ACC112 (cell line): ENCODE data around the gene IFI6.
"Not testable (repeated sequence)": the region's sequence is repeated elsewhere in the genome, so short reads cannot be mapped to it uniquely, and the experiment has no call there.

Source experiments
- H2AFZ ChIP-seq: fragments of 200-600 bp; sonication (generic); one replicate; pipeline ENCODE4 v1.6.0; 2017; ENCODE audit warnings: antibody characterized with exemption, low read length; ENCODE audit not compliant: unreplicated experiment
- H3K27ac ChIP-seq: fragments of 200-600 bp; sonication (generic); 2 replicates; pipeline ENCODE4 v1.5.1; 2014; ENCODE audit warnings: low read depth, mild to moderate bottlenecking, antibody characterized with exemption, low read length, moderate library complexity
- H3K27me3 ChIP-seq: fragments of 200-600 bp; sonication (generic); 2 replicates; pipeline ENCODE4 v1.6.1; 2014; ENCODE audit warnings: mild to moderate bottlenecking, antibody characterized with exemption, low read length, moderate library complexity, mixed read lengths; ENCODE audit not compliant: insufficient read depth
- H3K36me3 ChIP-seq: fragments of 200-600 bp; sonication (generic); 2 replicates; pipeline ENCODE4 v1.6.1; 2016; ENCODE audit warnings: mild to moderate bottlenecking, antibody characterized with exemption, low read length, moderate library complexity, mixed read lengths; ENCODE audit not compliant: insufficient read depth
- H3K4me1 ChIP-seq: fragments of 200-600 bp; sonication (generic); one replicate; pipeline ENCODE4 v1.6.1; 2016; ENCODE audit warnings: low read length, mixed read lengths; ENCODE audit not compliant: insufficient read depth, unreplicated experiment, control insufficient read depth
- H3K4me3 ChIP-seq: fragments of 200-600 bp; sonication (generic); 2 replicates; pipeline ENCODE4 v1.5.1; 2014; ENCODE audit warnings: mild to moderate bottlenecking, low read depth, low read length
- H3K79me2 ChIP-seq: fragments of 200-600 bp; sonication (generic); one replicate; pipeline ENCODE4 v1.6.0; 2016; ENCODE audit warnings: low read length; ENCODE audit not compliant: control insufficient read depth, unreplicated experiment, insufficient read depth

Gene IFI6

GRCh38 chr1:27690183-27690582, 18.2 kb upstream of the IFI6 start:
- Histone ChIP-seq H2AFZ (peak overlapping the region; percentile 98), H3K27ac (peak overlapping the region; percentile 38), H3K4me1 (peaks cover 12% of the 10 kb centered on the region), H3K79me2 (no peaks in the 10 kb centered on the region), H3K36me3 (no peaks in the 10 kb centered on the region), H3K4me3 (peak overlapping the region; percentile 63), H3K27me3 (no peaks in the 10 kb centered on the region)

- peak overlapping the region; percentile 98 for H2AFZ ChIP-seq
- H3K4me1 ChIP-seq = peaks cover 12% of the 10 kb centered on the region
- no peaks in the 10 kb centered on the region for H3K36me3 ChIP-seq
- peak overlapping the region; percentile 38 for H3K27ac ChIP-seq
- H3K4me3 ChIP-seq = peak overlapping the region; percentile 63
- no peaks in the 10 kb centered on the region for H3K27me3 ChIP-seq
- no peaks in the 10 kb centered on the region for H3K79me2 ChIP-seq
These were observed 17.6 kb upstream of the IFI6 start for GRCh38 chr1:27689423-27690173.

- H3K4me3 ChIP-seq = no peak overlapping the region
- H3K36me3 ChIP-seq = no peaks in the 10 kb centered on the region
- no peak overlapping the region for H3K27ac ChIP-seq
- H2AFZ ChIP-seq = no peak overlapping the region
- H3K27me3 ChIP-seq = no peaks in the 10 kb centered on the region
- H3K4me1 ChIP-seq = peaks cover 12% of the 10 kb centered on the region
- H3K79me2 ChIP-seq = no peaks in the 10 kb centered on the region
These were observed 15.9 kb upstream of the IFI6 start for GRCh38 chr1:27687906-27688305.

- no peaks in the 10 kb centered on the region for H3K27me3 ChIP-seq
- no peak overlapping the region for H2AFZ ChIP-seq
- H3K79me2 ChIP-seq = no peaks in the 10 kb centered on the region
- H3K36me3 ChIP-seq = no peaks in the 10 kb centered on the region
- H3K4me1 ChIP-seq = peaks cover 12% of the 10 kb centered on the region
- no peak overlapping the region for H3K4me3 ChIP-seq
- H3K27ac ChIP-seq = no peak overlapping the region
These were observed 14.4 kb upstream of the IFI6 start for GRCh38 chr1:27686223-27686990.

- H3K27ac ChIP-seq = no peak overlapping the region
These were observed 12.2 kb upstream of the IFI6 start for GRCh38 chr1:27684176-27684575.

GRCh38 chr1:27682351-27682944, 10.5 kb upstream of the IFI6 start:
- Histone ChIP-seq H3K36me3 (no peaks in the 10 kb centered on the region), H2AFZ (no peak overlapping the region), H3K4me3 (no peak overlapping the region), H3K27me3 (no peaks in the 10 kb centered on the region), H3K4me1 (no peaks in the 10 kb centered on the region), H3K79me2 (no peaks in the 10 kb centered on the region), H3K27ac (no peak overlapping the region)

More at GRCh38 chr1:27684176-27684575, 12.2 kb upstream of the IFI6 start:
- Histone ChIP-seq H3K79me2 (no peaks in the 10 kb centered on the region), H2AFZ (no peak overlapping the region), H3K27me3 (no peaks in the 10 kb centered on the region), H3K36me3 (no peaks in the 10 kb centered on the region), H3K4me3 (no peak overlapping the region), H3K4me1 (peaks cover 3% of the 10 kb centered on the region)

GRCh38 chr1:27681580-27681979, 9.6 kb upstream of the IFI6 start:
- not testable (repeated sequence) for H3K27ac ChIP-seq, H3K79me2 ChIP-seq, H2AFZ ChIP-seq

GRCh38 chr1:27680225-27680791, 8.3 kb upstream of the IFI6 start:
- not testable (repeated sequence) for H2AFZ ChIP-seq, H3K36me3 ChIP-seq, H3K4me3 ChIP-seq, H3K27me3 ChIP-seq, H3K27ac ChIP-seq, H3K79me2 ChIP-seq, H3K4me1 ChIP-seq

More at GRCh38 chr1:27681580-27681979, 9.6 kb upstream of the IFI6 start:
- not testable (repeated sequence) for H3K27me3 ChIP-seq, H3K4me3 ChIP-seq, H3K36me3 ChIP-seq, H3K4me1 ChIP-seq

- Histone ChIP-seq H3K79me2 (no peaks in the 10 kb centered on the region), H3K27ac (no peak overlapping the region), H3K4me3 (no peak overlapping the region), H3K27me3 (no peaks in the 10 kb centered on the region), H2AFZ (no peak overlapping the region), H3K4me1 (no peaks in the 10 kb centered on the region), H3K36me3 (no peaks in the 10 kb centered on the region)
These were observed 6.8 kb upstream of the IFI6 start for GRCh38 chr1:27678747-27679146.

GRCh38 chr1:27676410-27676809, 4.4 kb upstream of the IFI6 start:
- no peaks in the 10 kb centered on the region for H3K36me3 ChIP-seq
- no peaks in the 10 kb centered on the region for H3K27me3 ChIP-seq

More at GRCh38 chr1:27676410-27676809, 4.4 kb upstream of the IFI6 start:
- Histone ChIP-seq H3K4me1 (peaks cover 11% of the 10 kb centered on the region), H3K79me2 (peaks cover 7% of the 10 kb centered on the region), H2AFZ (no peak overlapping the region), H3K4me3 (no peak overlapping the region), H3K27ac (no peak overlapping the region)
